ENCODE data around the gene RPS17. TPM values are rescaled to one million over a fixed set of nuclear protein-coding genes. Genes with fewer than 3 reads are reported as not detected.

Gene RPS17
- total RNA-seq (2021) (1,732 and 1,749 TPM in 2 replicates), Bru-seq, nascent RNA (percentile 99 among the genes with signal in this experiment), BruChase-seq, experiment 1, labeled RNA remaining after a 2-hour chase (percentile 96 among the genes with signal in this experiment), BruChase-seq, experiment 2, labeled RNA remaining after a 6-hour chase (percentile 97 among the genes with signal in this experiment)
- long read RNA-seq, transcript RPS17-210 (5 exons, 488 nt), result major isoform, 435 of 438 reads
- long read RNA-seq, partial matches to known transcripts, result 1 of 438 reads
- long read RNA-seq, other reads (novel, unspliced or antisense), result 1 of 438 reads

DNA sequence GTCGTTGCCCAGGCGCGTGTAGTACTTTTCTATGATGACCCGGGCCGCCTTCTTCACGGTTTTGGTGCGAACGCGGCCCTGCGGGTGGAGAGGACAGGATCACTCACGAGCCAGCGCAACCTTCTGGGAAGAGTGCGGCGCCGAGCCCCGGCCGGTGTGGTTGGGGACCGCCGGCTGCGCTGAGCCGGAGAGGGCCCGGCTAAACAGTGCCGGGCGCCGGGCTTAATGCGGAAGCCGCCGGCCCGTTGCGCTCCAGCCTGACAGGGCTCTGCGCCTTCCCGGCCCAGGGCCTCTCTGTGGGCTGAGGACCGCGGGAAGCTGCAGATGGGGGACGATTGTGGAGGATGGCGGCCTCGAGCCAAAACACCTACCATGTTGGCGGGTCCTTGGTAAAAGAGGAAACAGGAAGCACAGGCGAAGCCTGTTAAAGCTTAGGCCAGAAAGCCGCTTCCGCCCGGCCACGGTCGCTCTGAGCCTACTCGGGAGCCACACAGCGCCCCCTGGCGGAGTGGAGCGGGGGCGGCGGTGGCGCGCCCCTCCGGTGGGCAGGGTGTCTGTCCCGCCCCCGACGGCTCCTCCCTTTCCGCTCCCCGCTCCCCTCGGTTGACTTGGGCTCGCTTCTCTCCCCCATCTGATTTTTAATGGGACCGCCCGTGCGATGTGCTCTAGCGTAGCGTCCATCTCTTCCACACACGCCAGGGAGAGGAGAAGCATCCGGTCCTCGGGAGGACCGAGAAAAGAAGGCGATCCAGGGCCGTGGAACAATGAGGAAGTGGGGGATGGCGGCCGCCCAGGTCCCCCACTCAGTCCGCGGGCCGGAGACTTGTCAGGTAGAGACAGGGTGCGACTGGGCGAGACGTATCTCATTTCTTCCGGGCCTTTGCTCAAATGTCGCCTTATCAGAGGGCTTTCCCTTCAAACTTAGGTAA lies at the start of gene RPS17:
Gene RPS17, minus strand, starts transcription at position 403 of the 929 bp plus-strand sequence. Its CDS starts 29 bp downstream, at position 374.
- ChIA-PET POLR2A (ENCODE audit: low non-redundant PET) (interaction anchor here (1.1 kb wide), 1 partner anchor 15 kb away, joined by 10 read pairs; no protein-coding TSS in a partner anchor), CTCF (interaction anchor here (0.9 to 1.6 kb wide), 2 partner anchors 9 to 210 kb away, joined by 3 to 7 read pairs; no protein-coding TSS in a partner anchor)
- peaks cover 15% of the 10 kb centered on the region for H3K4me1 ChIP-seq (ENCODE audit: insufficient read depth, low read length, poor library complexity, severe bottlenecking)
- H3K27me3 ChIP-seq (replicated peaks; ENCODE audit: insufficient read depth, low read depth, low read length, poor library complexity), result no peaks in the 10 kb centered on the region
- TF ChIP-seq, protein P1, sequence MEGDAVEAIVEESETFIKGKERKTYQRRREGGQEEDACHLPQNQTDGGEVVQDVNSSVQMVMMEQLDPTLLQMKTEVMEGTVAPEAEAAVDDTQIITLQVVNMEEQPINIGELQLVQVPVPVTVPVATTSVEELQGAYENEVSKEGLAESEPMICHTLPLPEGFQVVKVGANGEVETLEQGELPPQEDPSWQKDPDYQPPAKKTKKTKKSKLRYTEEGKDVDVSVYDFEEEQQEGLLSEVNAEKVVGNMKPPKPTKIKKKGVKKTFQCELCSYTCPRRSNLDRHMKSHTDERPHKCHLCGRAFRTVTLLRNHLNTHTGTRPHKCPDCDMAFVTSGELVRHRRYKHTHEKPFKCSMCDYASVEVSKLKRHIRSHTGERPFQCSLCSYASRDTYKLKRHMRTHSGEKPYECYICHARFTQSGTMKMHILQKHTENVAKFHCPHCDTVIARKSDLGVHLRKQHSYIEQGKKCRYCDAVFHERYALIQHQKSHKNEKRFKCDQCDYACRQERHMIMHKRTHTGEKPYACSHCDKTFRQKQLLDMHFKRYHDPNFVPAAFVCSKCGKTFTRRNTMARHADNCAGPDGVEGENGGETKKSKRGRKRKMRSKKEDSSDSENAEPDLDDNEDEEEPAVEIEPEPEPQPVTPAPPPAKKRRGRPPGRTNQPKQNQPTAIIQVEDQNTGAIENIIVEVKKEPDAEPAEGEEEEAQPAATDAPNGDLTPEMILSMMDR (conservative IDR thresholded peaks at IDR 0.05; ENCODE audit: low read depth, low read length), result peak; percentile 99
- no peak for TF ChIP-seq EZH2 (IDR thresholded peaks at IDR 0.05; ENCODE audit: borderline replicate concordance, low read depth, low read length, poor library complexity, severe bottlenecking)
- peak within 1 kb of the TSS; percentile 91 for H3K27ac ChIP-seq (ENCODE audit: low read depth, low read length, poor library complexity, severe bottlenecking)
- DNase-seq (ENCODE audit: low spot score), result peak; percentile 97
- no TSS peak for BruUV-seq (replicated peaks)
- peak within 1 kb of the TSS; percentile 76 for H3K4me3 ChIP-seq (ENCODE audit: low read depth, low read length, poor library complexity, severe bottlenecking)
- H3K9me3 ChIP-seq (ENCODE audit: low read depth, low read length, poor library complexity, severe bottlenecking), result no peaks in the 10 kb centered on the region
- intact Hi-C loops (cut with micrococcal nuclease; ENCODE audit: unreplicated experiment), result loop anchor here (5.0 kb wide), 1 partner anchor 447 kb away; the partner anchor contains the start of gene RAMAC
- peaks cover 42% of the 10 kb centered on the region for H3K36me3 ChIP-seq (ENCODE audit: insufficient read depth, low read length, poor library complexity, severe bottlenecking)

DNA sequence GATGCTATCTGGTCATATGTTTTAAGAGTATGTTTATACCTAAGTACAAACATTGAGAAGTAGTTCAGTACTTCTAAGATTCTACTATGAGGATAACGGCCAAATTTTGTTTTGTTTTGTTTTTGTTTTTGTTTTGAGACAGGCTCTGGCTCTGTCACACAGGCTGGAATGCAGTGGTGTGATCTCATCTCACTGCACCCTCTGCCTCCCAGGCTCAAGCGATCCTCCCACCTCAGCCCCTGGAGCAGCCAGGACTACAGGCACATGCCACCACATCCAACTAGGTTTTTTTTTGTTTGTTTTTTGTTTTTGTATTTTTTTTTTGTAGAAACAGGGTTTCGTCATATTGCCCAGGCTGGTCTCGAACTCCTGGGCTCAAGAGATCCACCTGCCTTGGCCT lies 47.5 kb upstream of the RPS17 start:
- Histone ChIP-seq H3K36me3 (ENCODE audit: insufficient read depth, low read length, poor library complexity, severe bottlenecking) (no peaks in the 10 kb centered on the region), H3K27me3 (replicated peaks; ENCODE audit: insufficient read depth, low read depth, low read length, poor library complexity) (peaks cover 57% of the 10 kb centered on the region), H3K27ac (ENCODE audit: low read depth, low read length, poor library complexity, severe bottlenecking) (no peak overlapping the region), H3K4me1 (ENCODE audit: insufficient read depth, low read length, poor library complexity, severe bottlenecking) (no peaks in the 10 kb centered on the region), H3K9me3 (ENCODE audit: low read depth, low read length, poor library complexity, severe bottlenecking) (no peaks in the 10 kb centered on the region), H3K4me3 (ENCODE audit: low read depth, low read length, poor library complexity, severe bottlenecking) (no peak overlapping the region)
- DNase-seq (ENCODE audit: low spot score), result no peak
- TF ChIP-seq, protein P1 (conservative IDR thresholded peaks at IDR 0.05; ENCODE audit: low read depth, low read length), result no peak
- no peak for TF ChIP-seq EZH2 (IDR thresholded peaks at IDR 0.05; ENCODE audit: borderline replicate concordance, low read depth, low read length, poor library complexity, severe bottlenecking)
- POLR2A ChIA-PET (ENCODE audit: low non-redundant PET), result no interaction called here
- intact Hi-C loops (cut with micrococcal nuclease; ENCODE audit: unreplicated experiment), result no loop called here
- BruUV-seq (replicated peaks), result no TSS peak
- CTCF ChIA-PET, result no interaction called here

DNA sequence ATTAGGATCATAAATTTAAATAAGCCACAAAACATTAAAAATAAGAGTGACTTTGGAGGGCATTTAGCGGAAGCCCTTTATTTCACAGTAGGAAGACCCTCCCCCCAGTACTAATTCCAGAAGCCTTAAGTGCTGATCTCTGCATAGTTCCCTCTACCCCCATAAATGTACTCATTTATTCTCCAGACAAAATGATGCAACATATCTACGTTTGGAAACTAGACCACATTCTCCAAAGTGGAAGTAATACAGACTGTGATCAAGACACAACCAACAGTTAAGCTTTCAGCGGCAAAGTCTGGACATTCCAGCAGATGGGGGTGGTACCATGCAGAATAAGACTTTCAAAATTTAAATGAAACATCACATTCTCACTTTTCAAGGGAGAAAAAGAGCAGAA lies 44.8 kb upstream of the RPS17 start:
- Histone ChIP-seq H3K4me3 (ENCODE audit: low read depth, low read length, poor library complexity, severe bottlenecking) (no peak overlapping the region), H3K27me3 (replicated peaks; ENCODE audit: insufficient read depth, low read depth, low read length, poor library complexity) (peaks cover 74% of the 10 kb centered on the region), H3K27ac (ENCODE audit: low read depth, low read length, poor library complexity, severe bottlenecking) (no peak overlapping the region), H3K36me3 (ENCODE audit: insufficient read depth, low read length, poor library complexity, severe bottlenecking) (no peaks in the 10 kb centered on the region), H3K4me1 (ENCODE audit: insufficient read depth, low read length, poor library complexity, severe bottlenecking) (no peaks in the 10 kb centered on the region), H3K9me3 (ENCODE audit: low read depth, low read length, poor library complexity, severe bottlenecking) (no peaks in the 10 kb centered on the region)
- intact Hi-C loops (cut with micrococcal nuclease; ENCODE audit: unreplicated experiment), result no loop called here
- no TSS peak for BruUV-seq (replicated peaks)
- ChIA-PET POLR2A (ENCODE audit: low non-redundant PET) (interaction anchor here (0.7 kb wide), 1 partner anchor 346 kb away, joined by 4 read pairs; no protein-coding TSS in a partner anchor), CTCF (interaction anchor here (0.6 kb wide), 1 partner anchor 165 kb away, joined by 6 read pairs; no protein-coding TSS in a partner anchor)
- no peak for TF ChIP-seq EZH2 (IDR thresholded peaks at IDR 0.05; ENCODE audit: borderline replicate concordance, low read depth, low read length, poor library complexity, severe bottlenecking)
- TF ChIP-seq, protein P1 (conservative IDR thresholded peaks at IDR 0.05; ENCODE audit: low read depth, low read length), result peak; percentile 31; the same call in 1 of the 2 replicates
- peak; percentile 25 for DNase-seq (ENCODE audit: low spot score)
